Measurements from ENCODE around the gene ALOX12. TPM values are rescaled to one million over a fixed set of nuclear protein-coding genes. Genes with fewer than 3 reads are reported as not detected.
"Not testable (repeated sequence)": the region's sequence is repeated elsewhere in the genome, so short reads cannot be mapped to it uniquely, and the experiment has no call there.

Gene ALOX12
- total RNA-seq, 4 donors from 2014 or later, result 0.25 TPM; not detected in 3

GRCh38 chr17:6969323-6969726 lies 26.5 kb upstream of the ALOX12 start:
- DNase-seq (ENCODE audit: low spot score) (no peak), ATAC-seq (ENCODE audit: low FRiP score) (no peak)
- TF ChIP-seq CTCF (IDR thresholded peaks at IDR 0.05), result no peak

- TF ChIP-seq CTCF (IDR thresholded peaks at IDR 0.05), result no peak
- ATAC-seq (ENCODE audit: low FRiP score) (no peak), DNase-seq (ENCODE audit: low spot score) (no peak)
These were observed 24.9 kb upstream of the ALOX12 start for GRCh38 chr17:6970992-6971391.

DNA sequence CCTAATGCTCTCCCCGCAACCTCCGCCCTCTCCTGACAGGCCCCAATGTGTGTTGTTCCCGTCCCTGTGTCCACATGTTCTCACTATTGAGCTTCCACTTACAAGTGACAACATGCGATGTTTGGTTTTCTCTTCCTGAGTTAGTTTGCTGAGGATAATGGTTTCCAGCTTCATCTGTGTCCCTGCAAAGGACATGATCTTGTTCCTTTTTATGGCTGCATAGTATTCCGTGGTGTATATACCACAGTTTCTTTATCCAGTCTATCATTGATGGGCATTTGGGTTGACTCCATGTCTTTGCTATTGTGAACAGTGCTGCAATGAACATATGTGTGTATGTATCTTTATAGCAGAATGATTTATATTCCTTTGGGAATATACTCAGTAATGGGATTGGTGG lies 16.4 kb upstream of the ALOX12 start:
- not testable (repeated sequence) for ATAC-seq (ENCODE audit: low FRiP score); DNase-seq (ENCODE audit: low spot score)

DNA sequence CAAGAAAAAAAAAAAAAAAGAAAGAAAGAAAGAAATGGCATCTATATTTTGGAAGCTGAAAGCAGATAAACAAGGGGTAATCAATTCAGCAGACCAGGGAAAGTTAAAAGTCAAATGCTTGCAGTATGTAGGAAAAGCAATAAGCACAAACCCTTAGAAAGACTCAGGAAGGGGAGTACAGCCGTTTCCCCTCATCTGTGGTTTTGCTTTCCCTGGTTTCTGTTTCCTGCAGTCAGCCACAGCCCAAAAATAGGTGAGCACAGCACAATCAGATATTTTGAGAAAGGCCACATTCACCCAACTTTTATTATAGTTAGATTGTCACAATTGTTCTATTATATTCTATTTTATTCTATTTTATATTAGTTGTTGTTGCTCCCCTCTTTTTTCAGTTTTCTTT lies 14.4 kb upstream of the ALOX12 start:
- DNase-seq (ENCODE audit: low spot score), result no peak
- no peak for ATAC-seq (ENCODE audit: low FRiP score)
- TF ChIP-seq CTCF (IDR thresholded peaks at IDR 0.05), result no peak

DNA sequence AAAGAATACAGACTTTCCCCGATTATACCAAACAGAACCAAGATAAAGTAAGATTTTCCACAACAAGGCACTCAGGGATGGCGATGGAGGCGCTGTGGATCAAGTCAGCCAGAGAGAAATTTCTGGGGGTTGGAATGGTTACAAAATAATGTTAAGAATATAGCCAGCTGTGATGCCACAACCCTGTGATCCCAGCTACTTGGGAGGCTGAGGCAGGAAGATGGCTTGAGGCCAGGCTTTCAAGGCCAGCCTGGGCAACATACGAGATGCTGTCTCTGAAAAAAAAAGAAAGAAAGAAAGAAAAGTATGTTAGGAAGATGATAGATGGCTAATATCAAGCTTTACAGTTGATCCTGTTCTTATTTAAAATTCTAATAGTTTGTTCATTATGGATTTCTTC lies 10.6 kb upstream of the ALOX12 start:
- DNase-seq (ENCODE audit: low spot score), result no peak
- ATAC-seq (ENCODE audit: low FRiP score), result no peak
- TF ChIP-seq CTCF (IDR thresholded peaks at IDR 0.05), result no peak

- no peak for ATAC-seq (ENCODE audit: low FRiP score)
- no peak for TF ChIP-seq CTCF (IDR thresholded peaks at IDR 0.05)
- DNase-seq (ENCODE audit: low spot score), result no peak
These were observed 9.2 kb upstream of the ALOX12 start for GRCh38 chr17:6986676-6987075.

- TF ChIP-seq CTCF (IDR thresholded peaks at IDR 0.05), result no peak
- ATAC-seq (ENCODE audit: low FRiP score), result no peak
- DNase-seq (ENCODE audit: low spot score), result no peak
These were observed 6.1 kb upstream of the ALOX12 start for GRCh38 chr17:6989779-6990178.

DNA sequence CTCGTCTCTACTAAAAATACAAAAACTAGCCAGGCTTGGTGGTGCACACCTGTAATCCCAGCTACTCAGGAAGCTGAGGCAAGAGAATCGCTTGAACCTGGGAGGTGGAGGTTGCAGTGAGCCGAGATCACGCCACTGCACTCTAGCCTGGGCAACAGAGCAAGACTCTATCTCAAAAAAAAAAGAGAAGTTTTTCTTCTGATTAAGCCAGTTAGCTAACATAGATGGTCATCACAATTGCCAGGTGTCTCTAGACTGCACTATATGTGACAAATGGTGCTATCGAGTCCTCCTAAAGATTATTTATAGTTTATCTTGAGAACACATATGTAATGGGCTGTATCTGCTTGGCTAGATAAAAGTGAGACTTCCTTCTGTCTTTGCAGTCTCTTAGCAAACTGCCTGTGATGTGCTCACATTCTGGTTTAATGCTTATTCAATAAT lies 2.2 kb upstream of the ALOX12 start:
- DNase-seq (ENCODE audit: low spot score); ATAC-seq (ENCODE audit: low FRiP score): not testable (repeated sequence)
